ENCODE measurements around the gene C16orf87.

GRCh38 chr16:46828292-46828691 is 2.7 kb downstream of the C16orf87 start:
- no peak for TF ChIP-seq CTCF (IDR thresholded peaks at IDR 0.05)
- no peak for TF ChIP-seq POLR2A (IDR thresholded peaks at IDR 0.05)
- TF ChIP-seq EP300 (IDR thresholded peaks at IDR 0.05), result no peak
